ENCODE measurements around the gene TSPAN3.
A peak's percentile ranks its signal among the peaks of the same experiment; 100 is the strongest.

TSPAN3 gene

GRCh38 chr15:77083381-77084160, 12.7 kb upstream of the TSPAN3 start:
- peak; percentile 93 for DNase-seq

GRCh38 chr15:77081971-77082370, 11.1 kb upstream of the TSPAN3 start:
- DNase-seq = no peak

GRCh38 chr15:77076323-77076915, 5.5 kb upstream of the TSPAN3 start:
- DNase-seq = no peak

GRCh38 chr15:77075528-77075927, 4.6 kb upstream of the TSPAN3 start:
- DNase-seq = no peak

- no peak for DNase-seq
Observed at GRCh38 chr15:77074350-77074749, 3.4 kb upstream of the TSPAN3 start.

- DNase-seq = no peak
Observed at GRCh38 chr15:77071305-77072223, 655 bp upstream of the TSPAN3 start.

GRCh38 chr15:77070180-77070494, 772 bp downstream of the TSPAN3 start:
- DNase-seq = no peak

- DNase-seq = peak; percentile 13
Observed at GRCh38 chr15:77069521-77070121, 1.3 kb downstream of the TSPAN3 start.

GRCh38 chr15:77068633-77069032, 2.3 kb downstream of the TSPAN3 start:
- DNase-seq = no peak

GRCh38 chr15:77067691-77068367, 3.1 kb downstream of the TSPAN3 start:
- peak; percentile 7 for DNase-seq

GRCh38 chr15:77066971-77067690, 3.8 kb downstream of the TSPAN3 start:
- peak; percentile 74 for DNase-seq

GRCh38 chr15:77064539-77065308, 6.2 kb downstream of the TSPAN3 start:
- DNase-seq = no peak

GRCh38 chr15:77064063-77064462, 6.8 kb downstream of the TSPAN3 start:
- no peak for DNase-seq

- no peak for DNase-seq
Observed at GRCh38 chr15:77063249-77063648, 7.7 kb downstream of the TSPAN3 start.

- DNase-seq = no peak
Observed at GRCh38 chr15:77060546-77060945, 10.4 kb downstream of the TSPAN3 start.

GRCh38 chr15:77059786-77060361, 11.0 kb downstream of the TSPAN3 start:
- DNase-seq = no peak

GRCh38 chr15:77058468-77058867, 12.4 kb downstream of the TSPAN3 start:
- DNase-seq = no peak

GRCh38 chr15:77057685-77058084, 13.2 kb downstream of the TSPAN3 start:
- DNase-seq = no peak

GRCh38 chr15:77057072-77057471, 13.8 kb downstream of the TSPAN3 start:
- DNase-seq = no peak

- no peak for DNase-seq
Observed at GRCh38 chr15:77053709-77054108, 17.2 kb downstream of the TSPAN3 start.

- no peak for DNase-seq
Observed at GRCh38 chr15:77052556-77052955, 18.4 kb downstream of the TSPAN3 start.
